IMR-90 (cell line): ENCODE data around the gene ZNF236. TPM values are rescaled to one million over a fixed set of nuclear protein-coding genes. Genes with fewer than 3 reads are reported as not detected.

Source experiments
- ATAC-seq: fragments of 200-7000 bp; cut with Tn5 transposase; 2 replicates; pipeline ENCODE4 v1.9.1; 2020; ENCODE audit warnings: low read depth, mild to moderate bottlenecking, moderate library complexity
- BruUV-seq: library from RNA; stranded (reverse); fragments of 400-500 nt; replicated peaks from 2 replicates; lab custom pipeline; 2021; lab: Mats Ljungman, UMichigan
- CTCF ChIA-PET: fragments of 300-600 bp; formaldehyde crosslinking; extraction: SDS; loops from one replicate; lab custom pipeline; 2021; ENCODE audit warnings: antibody characterized with exemption; lab: Yijun Ruan, JAX
- POLR2A ChIA-PET: fragments of 300-600 bp; sonication (Branson Sonifier 250); formaldehyde crosslinking; loops from one replicate; lab custom pipeline; 2022; ENCODE audit warnings: antibody characterized with exemption; ENCODE audit not compliant: unreplicated experiment; lab: Charles Lee
- DNase-seq: peaks from one replicate; pipeline ENCODE4 v3.0.0; 2013
- H2AFZ ChIP-seq: replicated peaks from 2 replicates; pipeline ENCODE3; 2013; ENCODE audit warnings: low read length, mild to moderate bottlenecking; ENCODE audit not compliant: poor library complexity
- H2AK5ac ChIP-seq: 2 replicates; pipeline ENCODE4 v1.6.1; 2013; ENCODE audit warnings: low read depth, low read length, inconsistent platforms
- H2AK9ac ChIP-seq: replicated peaks from 2 replicates; pipeline ENCODE3; 2013; ENCODE audit warnings: mild to moderate bottlenecking, low read depth, low read length, moderate library complexity; ENCODE audit not compliant: poor library complexity
- H2BK120ac ChIP-seq: 2 replicates; pipeline ENCODE4 v1.6.1; 2013; ENCODE audit warnings: low read depth, low read length, inconsistent platforms
- H2BK15ac ChIP-seq: 3 replicates; pipeline ENCODE4 v1.6.1; 2013; ENCODE audit warnings: low read depth, low read length, inconsistent platforms
- H2BK20ac ChIP-seq: 2 replicates; pipeline ENCODE4 v1.6.1; 2013; ENCODE audit warnings: low read depth, mild to moderate bottlenecking, inconsistent platforms, low read length, moderate library complexity
- H2BK5ac ChIP-seq: 2 replicates; pipeline ENCODE4 v1.6.1; 2013; ENCODE audit warnings: mild to moderate bottlenecking, low read depth, low read length, inconsistent platforms; ENCODE audit not compliant: poor library complexity, severe bottlenecking
- H3K14ac ChIP-seq: replicated peaks from 2 replicates; pipeline ENCODE4 v1.6.1; 2013; ENCODE audit warnings: low read depth, low read length, inconsistent platforms
- H3K18ac ChIP-seq: 2 replicates; pipeline ENCODE4 v1.6.1; 2013; ENCODE audit warnings: low read depth, low read length, control low read depth
- H3K23ac ChIP-seq: 2 replicates; pipeline ENCODE4 v1.6.1; 2013; ENCODE audit warnings: low read depth, low read length, inconsistent platforms
- H3K27ac ChIP-seq: 2 replicates; pipeline ENCODE4 v1.5.1; 2013; ENCODE audit warnings: mild to moderate bottlenecking, control low read depth, low read length; ENCODE audit not compliant: insufficient read depth
- H3K27me3 ChIP-seq: 2 replicates; pipeline ENCODE4 v1.6.1; 2013; ENCODE audit warnings: low read length; ENCODE audit not compliant: control insufficient read depth, insufficient read depth
- H3K36me3 ChIP-seq: 2 replicates; pipeline ENCODE4 v1.6.1; 2013; ENCODE audit warnings: low read length, mixed read lengths; ENCODE audit not compliant: control insufficient read depth, insufficient read depth
- H3K4ac ChIP-seq: 2 replicates; pipeline ENCODE4 v1.6.1; 2013; ENCODE audit warnings: low read depth, low read length, inconsistent platforms
- H3K4me1 ChIP-seq: 2 replicates; pipeline ENCODE4 v1.6.1; 2013; ENCODE audit warnings: low read length, mixed read lengths; ENCODE audit not compliant: control insufficient read depth, insufficient read depth
- H3K4me2 ChIP-seq: 2 replicates; pipeline ENCODE4 v1.6.1; 2013; ENCODE audit warnings: low read depth, mild to moderate bottlenecking, control low read depth, low read length, moderate library complexity
- H3K4me3 ChIP-seq: 2 replicates; pipeline ENCODE4 v1.5.1; 2013; ENCODE audit warnings: low read depth, mild to moderate bottlenecking, control low read depth, low read length, moderate library complexity; ENCODE audit not compliant: insufficient read depth
- H3K56ac ChIP-seq: 2 replicates; pipeline ENCODE4 v1.6.1; 2013; ENCODE audit warnings: low read length, inconsistent platforms; ENCODE audit not compliant: insufficient read depth; ENCODE audit errors: extremely low read depth
- H3K79me1 ChIP-seq, 2 experiments: 2 replicates each; pipeline ENCODE4 v1.6.1; 2013; ENCODE audit warnings: low read length in 2 of 2, inconsistent platforms in 1 of 2, low read depth in 1 of 2
- H3K9ac ChIP-seq: 2 replicates; pipeline ENCODE4 v1.6.1; 2013; ENCODE audit warnings: low read depth, low read length, control low read depth
- H3K9me1 ChIP-seq: 2 replicates; pipeline ENCODE4 v1.6.1; 2013; ENCODE audit warnings: low read length, inconsistent platforms; ENCODE audit not compliant: insufficient read depth
- H3K9me3 ChIP-seq: 2 replicates; pipeline ENCODE4 v1.6.1; 2013; ENCODE audit warnings: low read length; ENCODE audit not compliant: control insufficient read depth, insufficient read depth
- H4K20me1 ChIP-seq: 2 replicates; pipeline ENCODE4 v1.6.1; 2013; ENCODE audit warnings: low read length, inconsistent platforms; ENCODE audit not compliant: insufficient read depth
- H4K5ac ChIP-seq: 2 replicates; pipeline ENCODE4 v1.6.1; 2013; ENCODE audit warnings: mild to moderate bottlenecking, low read depth, low read length, control low read depth
- H4K8ac ChIP-seq, 2 experiments: 2 replicates each; pipeline ENCODE4 v1.6.1; 2013; ENCODE audit warnings: low read depth in 2 of 2, low read length in 2 of 2, control low read depth in 1 of 2, inconsistent platforms in 1 of 2
- H4K91ac ChIP-seq: 2 replicates; pipeline ENCODE4 v1.6.1; 2013; ENCODE audit warnings: low read depth, low read length, inconsistent platforms; ENCODE audit not compliant: insufficient read depth
- BHLHE40 ChIP-seq: fragments of 150-350 bp; IDR thresholded peaks from 2 replicates; pipeline ENCODE4 v1.6.1; 2016; ENCODE audit warnings: mild to moderate bottlenecking, low read depth, low read length
- CEBPB ChIP-seq: IDR thresholded peaks from 2 replicates; pipeline ENCODE4 v1.6.1; 2012; ENCODE audit warnings: low read depth, low read length, improper control_type of control experiment
- ELK1 ChIP-seq: fragments of 150-350 bp; IDR thresholded peaks from 2 replicates; pipeline ENCODE4 v1.6.1; 2016; ENCODE audit warnings: low read depth, mild to moderate bottlenecking, low read length, moderate library complexity, borderline replicate concordance
- FOS ChIP-seq: fragments of 150-350 bp; IDR thresholded peaks from 2 replicates; pipeline ENCODE4 v1.6.1; 2016; ENCODE audit warnings: low read depth, low read length
- MAFK ChIP-seq: IDR thresholded peaks from 2 replicates; pipeline ENCODE4 v1.6.1; 2012; ENCODE audit warnings: low read depth, low read length, improper control_type of control experiment
- MAZ ChIP-seq: IDR thresholded peaks from 2 replicates; pipeline ENCODE4 v1.6.1; 2012; ENCODE audit warnings: low read depth, mild to moderate bottlenecking, low read length, improper control_type of control experiment, moderate library complexity, borderline replicate concordance
- RAD21 ChIP-seq: IDR thresholded peaks from 2 replicates; pipeline ENCODE4 v1.6.1; 2012; ENCODE audit warnings: low read length, improper control_type of control experiment
- RFX5 ChIP-seq: IDR thresholded peaks from 2 replicates; pipeline ENCODE4 v1.8.0; 2012; ENCODE audit warnings: low read depth, mild to moderate bottlenecking, low read length, moderate library complexity
- SMC3 ChIP-seq: fragments of 150-350 bp; IDR thresholded peaks from 2 replicates; pipeline ENCODE4 v1.6.1; 2016; ENCODE audit warnings: low read depth, mild to moderate bottlenecking, antibody characterized with exemption, low read length, moderate library complexity
- WGBS, 2 experiments: methylation state at CpG; one replicate each; pipeline versions ENCODE4 v1.1.5 to v1.1.7; 2013; ENCODE audit warnings: missing lambda C conversion rate in 2 of 2; ENCODE audit not compliant: insufficient read length in 1 of 2; ENCODE audit errors: extremely low coverage in 2 of 2; 5-methylcytosine and 5-hydroxymethylcytosine counted together
- dilution Hi-C: fragments of 300-500 bp; cut with HindIII; formaldehyde crosslinking; loops from one replicate; pipeline ENCODE4 v1.14.3; 2018; ENCODE audit warnings: low sequenced_read_pairs; ENCODE audit not compliant: unreplicated experiment
- in situ Hi-C: fragments of 300-500 bp; cut with MboI; formaldehyde crosslinking; loops from 3 replicates; pipeline ENCODE4 v1.14.3; 2019; ENCODE audit warnings: low sequenced_read_pairs, inconsistent platforms, mixed read lengths
- intact Hi-C: fragments of 100-400 bp; cut with micrococcal nuclease; formaldehyde crosslinking; loops from 2 replicates; pipeline ENCODE4 v1.10.0; 2022
- polyA plus RNA-seq, 3 experiments: library from polyadenylated mRNA; depleted of rRNA; stranded (reverse); fragments of >200 nt; gene quantifications; 2 replicates each; pipeline ENCODE4 v1.2.3, GENCODE V29; 2012; ENCODE audit warnings: low replicate concordance in 1 of 3
- total RNA-seq: library from RNA; depleted of rRNA; stranded (reverse); fragments of >200 nt; gene quantifications from 2 replicates; pipeline ENCODE4 v1.2.3, GENCODE V29; 2012
- TF ChIP-seq, protein P1 (sequence below): conservative IDR thresholded peaks from 2 replicates; pipeline ENCODE4 v1.5.1; 2012; ENCODE audit warnings: mild to moderate bottlenecking, low read depth, low read length, improper control_type of control experiment
- TF ChIP-seq, protein P2 (sequence below): fragments of 150-350 bp; IDR thresholded peaks from 2 replicates; pipeline ENCODE4 v1.6.1; 2017; ENCODE audit warnings: mild to moderate bottlenecking, antibody characterized with exemption, low read length, low read depth

Gene ZNF236
- total and polyA plus RNA-seq, 2 of the 4 experiments (the other 2 are of a cell fraction) = 3.6 to 9.7 TPM

GRCh38 chr18:77008006-77008405, 185.6 kb downstream of the ZNF236 start:
- intact Hi-C loops = no loop called here
- no peak overlapping the region for H2AK5ac ChIP-seq

More at GRCh38 chr18:77008006-77008405, 185.6 kb downstream of the ZNF236 start:
- Histone ChIP-seq H3K4me3 (no peak overlapping the region), H3K9ac (no peak overlapping the region), H3K27me3 (peaks cover 7% of the 10 kb centered on the region), H3K23ac (no peak overlapping the region), H3K4me2 (no peak overlapping the region), H3K9me3 (no peaks in the 10 kb centered on the region), H2BK120ac (no peak overlapping the region), H3K27ac (no peak overlapping the region), H4K8ac (no peak overlapping the region), H3K36me3 (no peaks in the 10 kb centered on the region), H4K91ac (no peak overlapping the region), H3K18ac (no peak overlapping the region), H3K9me1 (no peaks in the 10 kb centered on the region), H2AFZ (no peak overlapping the region), H2AK9ac (no peak overlapping the region), H4K5ac (no peak overlapping the region), H2BK20ac (no peak overlapping the region), H3K4me1 (peaks cover 2% of the 10 kb centered on the region; the same call in 1 of the 2 replicates), H3K79me1 (no peaks in the 10 kb centered on the region), H4K20me1 (no peaks in the 10 kb centered on the region), H2BK15ac (no peak overlapping the region), H3K4ac (no peak overlapping the region), H3K14ac (no peak overlapping the region), H3K56ac (no peak overlapping the region), H2BK5ac (no peak overlapping the region)
- dilution Hi-C loops (no loop called here), in situ Hi-C loops (no loop called here)
- 80% methylated on average over 2 of the region's 13 CpGs; no CpG with 5 or more reads in 1 of the 2 experiments for WGBS, 2 experiments
- DNase-seq (no peak), ATAC-seq (no peak)
- POLR2A ChIA-PET = no interaction called here
- no peak for TF ChIP-seq ELK1
- no peak for TF ChIP-seq RAD21
- TF ChIP-seq RFX5 = no peak
- TF ChIP-seq, protein P1, sequence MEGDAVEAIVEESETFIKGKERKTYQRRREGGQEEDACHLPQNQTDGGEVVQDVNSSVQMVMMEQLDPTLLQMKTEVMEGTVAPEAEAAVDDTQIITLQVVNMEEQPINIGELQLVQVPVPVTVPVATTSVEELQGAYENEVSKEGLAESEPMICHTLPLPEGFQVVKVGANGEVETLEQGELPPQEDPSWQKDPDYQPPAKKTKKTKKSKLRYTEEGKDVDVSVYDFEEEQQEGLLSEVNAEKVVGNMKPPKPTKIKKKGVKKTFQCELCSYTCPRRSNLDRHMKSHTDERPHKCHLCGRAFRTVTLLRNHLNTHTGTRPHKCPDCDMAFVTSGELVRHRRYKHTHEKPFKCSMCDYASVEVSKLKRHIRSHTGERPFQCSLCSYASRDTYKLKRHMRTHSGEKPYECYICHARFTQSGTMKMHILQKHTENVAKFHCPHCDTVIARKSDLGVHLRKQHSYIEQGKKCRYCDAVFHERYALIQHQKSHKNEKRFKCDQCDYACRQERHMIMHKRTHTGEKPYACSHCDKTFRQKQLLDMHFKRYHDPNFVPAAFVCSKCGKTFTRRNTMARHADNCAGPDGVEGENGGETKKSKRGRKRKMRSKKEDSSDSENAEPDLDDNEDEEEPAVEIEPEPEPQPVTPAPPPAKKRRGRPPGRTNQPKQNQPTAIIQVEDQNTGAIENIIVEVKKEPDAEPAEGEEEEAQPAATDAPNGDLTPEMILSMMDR = no peak
- TF ChIP-seq SMC3 = no peak
- no peak for TF ChIP-seq CEBPB
- TF ChIP-seq FOS = no peak
- TF ChIP-seq MAZ = no peak
- TF ChIP-seq, protein P2, sequence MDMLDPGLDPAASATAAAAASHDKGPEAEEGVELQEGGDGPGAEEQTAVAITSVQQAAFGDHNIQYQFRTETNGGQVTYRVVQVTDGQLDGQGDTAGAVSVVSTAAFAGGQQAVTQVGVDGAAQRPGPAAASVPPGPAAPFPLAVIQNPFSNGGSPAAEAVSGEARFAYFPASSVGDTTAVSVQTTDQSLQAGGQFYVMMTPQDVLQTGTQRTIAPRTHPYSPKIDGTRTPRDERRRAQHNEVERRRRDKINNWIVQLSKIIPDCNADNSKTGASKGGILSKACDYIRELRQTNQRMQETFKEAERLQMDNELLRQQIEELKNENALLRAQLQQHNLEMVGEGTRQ = no peak
- no peak for TF ChIP-seq BHLHE40
- TF ChIP-seq MAFK = no peak
- BruUV-seq = no TSS peak
- CTCF ChIA-PET = no interaction called here
